B cell (primary cell): Measurements from ENCODE around the gene COG8. TPM values are rescaled to one million over a fixed set of nuclear protein-coding genes. Genes with fewer than 3 reads are reported as not detected.

Experiments
- ATAC-seq: fragments of 200-7000 bp; cut with Tn5 transposase; one replicate; pipeline ENCODE4 v1.10.0; 2021; ENCODE audit warnings: low read depth, mild to moderate bottlenecking, moderate number of reproducible peaks, moderate library complexity
- CTCF ChIA-PET: fragments of 350-600 bp; sonication (Branson Sonifier 250); formaldehyde crosslinking; loops from one replicate; lab custom pipeline; 2021; ENCODE audit warnings: antibody characterized with exemption, inconsistent platforms; lab: Charles Lee
- POLR2A ChIA-PET: fragments of 350-600 bp; sonication (Branson Sonifier 250); formaldehyde crosslinking; loops from one replicate; lab custom pipeline; 2021; ENCODE audit warnings: antibody characterized with exemption; lab: Charles Lee
- DNase-seq: peaks from one replicate; pipeline ENCODE4 v3.0.0; 2013
- H2AFZ ChIP-seq: 2 replicates; pipeline ENCODE4 v1.6.1; 2012; ENCODE audit warnings: mild to moderate bottlenecking, low read depth, low read length; ENCODE audit not compliant: insufficient read depth, poor library complexity, severe bottlenecking
- H3K27ac ChIP-seq, 2 donors: 1 replicate in 1 of 2; 2 replicates in 1 of 2; pipeline ENCODE4 v1.5.1; 2012 to 2013; ENCODE audit warnings: low read length in 2 of 2, mild to moderate bottlenecking in 2 of 2, moderate library complexity in 1 of 2
- H3K27me3 ChIP-seq, 4 experiments: fragments of 200-600 bp in 1 of 4; sonication (generic) in 1 of 4; replicated peaks in 1 of 4; 1 replicate in 2 of 4; 2 replicates in 2 of 4; pipeline versions ENCODE4 v1.6.1 to v1.7.0; 2013 to 2016; ENCODE audit warnings: low read length in 3 of 4, mild to moderate bottlenecking in 2 of 4, mixed read lengths in 1 of 4, moderate library complexity in 1 of 4; ENCODE audit not compliant: insufficient read depth in 4 of 4, control insufficient read depth in 3 of 4; ENCODE audit errors: control extremely low read depth in 1 of 4
- H3K36me3 ChIP-seq, 2 experiments: replicated peaks in 1 of 2; 1 replicate in 1 of 2; 2 replicates in 1 of 2; pipeline versions ENCODE4 v1.6.1 to v1.7.1; 2013; ENCODE audit warnings: low read length in 1 of 2; ENCODE audit not compliant: insufficient read depth in 2 of 2, control insufficient read depth in 1 of 2; ENCODE audit errors: control extremely low read depth in 1 of 2, extremely low read depth in 1 of 2
- H3K4me1 ChIP-seq, 2 donors: fragments of 200-600 bp in 1 of 2; sonication (generic) in 1 of 2; 1 replicate in 1 of 2; 2 replicates in 1 of 2; pipeline versions ENCODE4 v1.5.1 to v1.6.1; 2013 to 2017; ENCODE audit warnings: low read length in 2 of 2; ENCODE audit not compliant: control insufficient read depth in 2 of 2, insufficient read depth in 2 of 2
- H3K4me2 ChIP-seq: replicated peaks from 2 replicates; pipeline ENCODE3; 2012; ENCODE audit warnings: mild to moderate bottlenecking, low read depth, low read length; ENCODE audit not compliant: poor library complexity, severe bottlenecking
- H3K4me3 ChIP-seq, 5 experiments: fragments of 200-600 bp in 1 of 5; sonication (generic) in 1 of 5; 1 replicate in 3 of 5; 2 replicates in 2 of 5; pipeline versions ENCODE4 v1.5.1 to v1.7.0; 2011 to 2016; ENCODE audit warnings: low read length in 4 of 5, mild to moderate bottlenecking in 4 of 5, low read depth in 2 of 5, control low read depth in 1 of 5, moderate library complexity in 1 of 5; ENCODE audit not compliant: insufficient read depth in 1 of 5; ENCODE audit errors: control extremely low read depth in 1 of 5, extremely low read depth in 1 of 5
- H3K79me2 ChIP-seq: fragments of 200-600 bp; sonication (generic); one replicate; pipeline ENCODE4 v1.6.0; 2016; ENCODE audit warnings: low read length; ENCODE audit not compliant: control insufficient read depth, insufficient read depth
- H3K9ac ChIP-seq: fragments of 200-600 bp; sonication (generic); 2 replicates; pipeline ENCODE4 v1.6.1; 2017; ENCODE audit warnings: mild to moderate bottlenecking, low read length, moderate library complexity
- H3K9me3 ChIP-seq, 3 donors: one replicate each; pipeline versions ENCODE4 v1.6.1 to v1.7.1; 2013; ENCODE audit warnings: low read length in 2 of 3; ENCODE audit not compliant: control insufficient read depth in 2 of 3, insufficient read depth in 1 of 3; ENCODE audit errors: control extremely low read depth in 1 of 3
- H4K20me1 ChIP-seq: 2 replicates; pipeline ENCODE4 v1.6.0; 2012; ENCODE audit warnings: mild to moderate bottlenecking, low read length; ENCODE audit not compliant: insufficient read depth, control insufficient read depth, poor library complexity, severe bottlenecking
- H3K27ac Mint-ChIP-seq: one replicate; pipeline ENCODE4 v1.8.0; 2021; ENCODE audit warnings: mixed read lengths
- H3K27me3 Mint-ChIP-seq: one replicate; pipeline ENCODE4 v1.8.0; 2021; ENCODE audit warnings: mixed read lengths
- H3K4me1 Mint-ChIP-seq: one replicate; pipeline ENCODE4 v1.8.0; 2021; ENCODE audit warnings: mixed read lengths
- H3K4me3 Mint-ChIP-seq: one replicate; pipeline ENCODE4 v1.8.0; 2021; ENCODE audit warnings: mixed read lengths
- H3K9me3 Mint-ChIP-seq: one replicate; pipeline ENCODE4 v1.8.0; 2022; ENCODE audit warnings: mixed read lengths; ENCODE audit not compliant: insufficient read depth
- CTCF ChIP-seq: fragments of 200-600 bp; IDR thresholded peaks from one replicate; pipeline ENCODE4 v1.8.0; 2022; ENCODE audit warnings: antibody characterized with exemption, mild to moderate bottlenecking
- EZH2 ChIP-seq: IDR thresholded peaks from 2 replicates; pipeline ENCODE4 v1.6.1; 2012; ENCODE audit warnings: borderline replicate concordance, low read depth, mild to moderate bottlenecking, moderate library complexity, low read length; ENCODE audit not compliant: insufficient read depth, poor library complexity, severe bottlenecking
- WGBS: methylation state at CpG from one replicate; pipeline ENCODE4 v1.1.5; 2013; ENCODE audit warnings: missing lambda C conversion rate; ENCODE audit not compliant: insufficient coverage; 5-methylcytosine and 5-hydroxymethylcytosine counted together
- intact Hi-C: fragments of 100-400 bp; cut with micrococcal nuclease; formaldehyde crosslinking; loops from one replicate; pipeline ENCODE4 v1.10.0; 2022
- polyA plus RNA-seq: library from polyadenylated mRNA; depleted of rRNA; stranded (reverse); fragments of >200 nt; gene quantifications from 2 replicates; pipeline ENCODE4 v1.2.3, GENCODE V29; 2012
- total RNA-seq, 2 donors: library from RNA; stranded (reverse); fragments of 120-200 nt in 1 of 2; gene quantifications; 1 replicate in 1 of 2; 2 replicates in 1 of 2; pipeline versions ENCODE4 v1.2.3 to v1.2.4, GENCODE V29; 2013 to 2022

Gene COG8
- total and polyA plus RNA-seq, 2 donors (not counting 1 experiment from before 2014, with no cell fraction given): 34.4 to 61.6 TPM

GRCh38 chr16:69283851-69284250 is 55.5 kb downstream of the COG8 start:
- no peak overlapping the region for H3K27ac Mint-ChIP-seq
- no peaks in the 10 kb centered on the region for H3K9me3 Mint-ChIP-seq
- POLR2A ChIA-PET: no interaction called here

GRCh38 chr16:69277413-69277812 is 62.0 kb downstream of the COG8 start:
- ATAC-seq (no peak), DNase-seq (no peak)
- H3K79me2 ChIP-seq: no peaks in the 10 kb centered on the region
- Mint-ChIP-seq H3K27me3 (no peaks in the 10 kb centered on the region), H3K27ac (no peak overlapping the region), H3K9me3 (no peaks in the 10 kb centered on the region), H3K4me3 (no peak overlapping the region), H3K4me1 (no peaks in the 10 kb centered on the region)
- H4K20me1 ChIP-seq: no peaks in the 10 kb centered on the region
- no peak overlapping the region for H3K9ac ChIP-seq
- POLR2A ChIA-PET: no interaction called here
- H2AFZ ChIP-seq: no peak overlapping the region
- no peaks in the 10 kb centered on the region for H3K27me3 ChIP-seq
- intact Hi-C loops: no loop called here
- CTCF ChIA-PET: no interaction called here
- H3K4me3 ChIP-seq: no peak overlapping the region
- TF ChIP-seq CTCF (no peak), EZH2 (no peak)
- H3K27ac ChIP-seq: no peak overlapping the region
- H3K4me2 ChIP-seq: no peak overlapping the region
- no peaks in the 10 kb centered on the region for H3K4me1 ChIP-seq
- no CpG with 5 or more reads among the region's 1 CpG for WGBS
- H3K36me3 ChIP-seq: no peaks in the 10 kb centered on the region
- H3K9me3 ChIP-seq: no peaks in the 10 kb centered on the region

More at GRCh38 chr16:69283851-69284250, 55.5 kb downstream of the COG8 start:
- intact Hi-C loops: no loop called here
- H4K20me1 ChIP-seq: no peaks in the 10 kb centered on the region
- H3K4me3 ChIP-seq: no peak overlapping the region
- H3K27ac ChIP-seq: no peak overlapping the region
- no peaks in the 10 kb centered on the region for H3K4me1 ChIP-seq
- TF ChIP-seq CTCF (no peak), EZH2 (no peak)
- H2AFZ ChIP-seq: no peak overlapping the region
- ATAC-seq: no peak
- H3K27me3 ChIP-seq: no peaks in the 10 kb centered on the region
- H3K79me2 ChIP-seq: no peaks in the 10 kb centered on the region
- no peak overlapping the region for H3K9ac ChIP-seq
- CTCF ChIA-PET: interaction anchor here (0.8 to 9.5 kb wide), 2 partner anchors 134 to 441 kb away, joined by 3 to 314 read pairs; no protein-coding TSS in a partner anchor
- WGBS: 100% methylated on average over 3 of the region's 4 CpGs
- H3K4me2 ChIP-seq: no peak overlapping the region
- Mint-ChIP-seq H3K27me3 (no peaks in the 10 kb centered on the region), H3K4me1 (peaks cover 1% of the 10 kb centered on the region), H3K4me3 (no peak overlapping the region)
- no peak for DNase-seq
- no peaks in the 10 kb centered on the region for H3K9me3 ChIP-seq
- H3K36me3 ChIP-seq: peaks cover 0 to 5% of the 10 kb centered on the region in 2 experiments

Other genes starting within 250 kb of the COG8 start
- 2.5 and 2.6 TPM in 2 replicates for gene HAS3, start 233.9 kb downstream of the COG8 start, total RNA-seq
- gene HAS3, start 233.9 kb downstream of the COG8 start, polyA plus RNA-seq: 1.4 and 2.0 TPM in 2 replicates
- gene CHTF8, start 207.0 kb downstream of the COG8 start, total RNA-seq: 112 and 118 TPM in 2 replicates
- 35.0 and 65.0 TPM in 2 replicates for gene CHTF8, start 207.0 kb downstream of the COG8 start, polyA plus RNA-seq
- 29.4 and 30.1 TPM in 2 replicates for gene UTP4, start 206.9 kb downstream of the COG8 start, total RNA-seq
- gene UTP4, start 206.9 kb downstream of the COG8 start, polyA plus RNA-seq: 20.6 and 24.3 TPM in 2 replicates
- 16.2 and 19.3 TPM in 2 replicates for gene SNTB2, start 152.4 kb downstream of the COG8 start, total RNA-seq
- gene SNTB2, start 152.4 kb downstream of the COG8 start, polyA plus RNA-seq: 2.9 and 3.8 TPM in 2 replicates
- 41.4 and 43.8 TPM in 2 replicates for gene VPS4A, start 28.2 kb downstream of the COG8 start, total RNA-seq
- 32.5 and 33.1 TPM in 2 replicates for gene VPS4A, start 28.2 kb downstream of the COG8 start, polyA plus RNA-seq
- gene PDF, start 9.0 kb downstream of the COG8 start, total RNA-seq: 9.2 and 9.6 TPM in 2 replicates
- gene PDF, start 9.0 kb downstream of the COG8 start, polyA plus RNA-seq: 4.3 and 5.5 TPM in 2 replicates
- 20.2 and 29.3 TPM in 2 replicates for gene NIP7, start 208 bp upstream of the COG8 start, total RNA-seq
- gene NIP7, start 208 bp upstream of the COG8 start, polyA plus RNA-seq: 4.1 and 4.4 TPM in 2 replicates
- 4.5 and 6.3 TPM in 2 replicates for gene TMED6, start 12.2 kb upstream of the COG8 start, total RNA-seq
- 0.78 and 0.81 TPM in 2 replicates for gene TMED6, start 12.2 kb upstream of the COG8 start, polyA plus RNA-seq
- 61.1 and 64.1 TPM in 2 replicates for gene TERF2, start 46.4 kb upstream of the COG8 start, total RNA-seq
- 20.4 and 22.2 TPM in 2 replicates for gene TERF2, start 46.4 kb upstream of the COG8 start, polyA plus RNA-seq
- 56.7 and 64.7 TPM in 2 replicates for gene CYB5B, start 85.1 kb upstream of the COG8 start, total RNA-seq
- 21.5 and 41.6 TPM in 2 replicates for gene CYB5B, start 85.1 kb upstream of the COG8 start, polyA plus RNA-seq
- 50.0 and 52.1 TPM in 2 replicates for gene NFAT5, start 226.4 kb upstream of the COG8 start, total RNA-seq
- 6.3 and 7.7 TPM in 2 replicates for gene NFAT5, start 226.4 kb upstream of the COG8 start, polyA plus RNA-seq